ENCODE measurements around the gene BSCL2.
A peak's percentile ranks its signal among the peaks of the same experiment; 100 is the strongest.

The BSCL2 gene

DNA sequence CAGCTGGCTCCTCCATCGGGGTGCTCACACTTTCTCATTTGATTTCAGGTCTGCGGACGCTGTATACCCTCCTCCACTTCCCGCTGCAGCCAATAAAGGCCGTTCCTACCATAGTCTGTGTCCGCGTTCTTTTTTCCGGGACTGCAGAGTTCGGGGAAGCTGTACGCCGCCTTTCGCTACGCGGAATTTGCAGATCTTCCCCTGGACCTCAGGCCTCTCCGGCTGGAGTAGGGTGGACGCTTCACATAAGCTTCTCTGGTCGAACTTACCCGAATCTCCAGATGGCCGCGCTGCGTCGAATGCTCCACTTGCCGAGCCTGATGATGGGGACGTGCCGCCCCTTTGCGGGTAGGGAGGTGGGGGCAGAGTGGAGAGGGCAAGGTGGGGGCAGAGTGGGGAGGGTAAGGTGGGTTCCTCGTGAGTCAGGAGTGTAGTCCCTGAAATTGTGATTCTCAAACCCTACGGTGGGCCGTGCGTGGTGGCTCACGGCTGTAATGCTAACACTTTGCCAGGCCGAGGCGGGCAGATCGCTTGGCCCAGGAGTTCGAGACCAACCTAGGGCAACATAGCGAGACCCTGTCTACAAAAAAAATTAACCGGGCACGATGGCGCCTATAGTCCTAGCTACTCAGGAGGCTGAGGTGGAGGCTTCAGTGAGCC, 41.5 kb downstream of the BSCL2 start:
- TF ChIP-seq RARB (CRISPR knock-in tag; IDR thresholded peaks at IDR 0.05) (no peak), GLIS3 (CRISPR knock-in tag; IDR thresholded peaks at IDR 0.05) (no peak), ARNTL (CRISPR knock-in tag; IDR thresholded peaks at IDR 0.05; ENCODE audit: borderline replicate concordance, low read depth) (no peak), ZFP3 (CRISPR knock-in tag; IDR thresholded peaks at IDR 0.05) (0 out of 2 replicates have a peak, but pooled peaks have one; percentile 17), OSR1 (CRISPR knock-in tag; IDR thresholded peaks at IDR 0.05) (no peak)
- ATAC-seq, result peak; percentile 45

DNA sequence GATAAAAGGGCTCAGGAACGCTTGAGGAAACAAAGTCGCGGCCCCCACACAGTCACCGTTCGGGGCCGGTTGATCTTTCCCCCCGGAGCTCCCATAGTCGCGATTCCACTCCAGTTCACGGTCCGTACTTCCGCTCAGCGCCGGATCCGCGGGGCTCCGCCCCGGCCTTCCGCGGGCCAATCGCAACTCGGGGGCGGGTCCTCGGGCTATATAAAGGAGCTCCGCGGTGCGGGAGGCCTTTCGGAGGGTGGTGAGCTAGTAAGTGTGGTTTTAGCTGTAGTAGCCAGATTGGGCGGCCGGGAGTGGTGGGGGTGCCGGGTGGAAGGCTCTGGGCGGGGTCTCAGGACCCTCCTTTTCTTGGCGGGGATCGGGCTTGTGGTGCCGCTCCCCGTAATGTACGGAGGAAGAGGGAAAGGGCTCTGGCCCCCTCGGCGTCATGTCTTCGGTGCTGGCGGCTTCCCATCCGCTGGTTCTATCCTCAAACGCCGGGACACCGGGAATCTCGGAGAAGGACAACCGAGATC, 42.1 kb downstream of the BSCL2 start, which contains the start of the genes C11orf98 and CSKMT:
Gene C11orf98 (minus strand): TSS at position 136 of the 524 bp plus-strand sequence. CDS start 41 bp downstream, at position 95.
Gene CSKMT (plus strand): TSS at position 238 of the 524 bp plus-strand sequence. CDS start 568 bp downstream, outside the sequence.
- TF ChIP-seq RARB (CRISPR knock-in tag; IDR thresholded peaks at IDR 0.05) (peak; percentile 94), PPARA (CRISPR knock-in tag; IDR thresholded peaks at IDR 0.05; ENCODE audit: borderline replicate concordance) (peak; percentile 82; the same call in 1 of the 2 replicates), ZNF70 (CRISPR knock-in tag; IDR thresholded peaks at IDR 0.05) (peak; percentile 44; the same call in 1 of the 2 replicates), TCF4 (CRISPR knock-in tag; IDR thresholded peaks at IDR 0.05; ENCODE audit: borderline replicate concordance) (peak; percentile 55; the same call in 1 of the 2 replicates), SNAI2 (CRISPR knock-in tag; IDR thresholded peaks at IDR 0.05) (peak; percentile 74; the same call in 1 of the 2 replicates), ZFP3 (CRISPR knock-in tag; IDR thresholded peaks at IDR 0.05) (no peak), ZC3H10 (CRISPR knock-in tag; IDR thresholded peaks at IDR 0.05) (peak; percentile 88), ZFP30 (CRISPR knock-in tag; IDR thresholded peaks at IDR 0.05) (peak; percentile 57; the same call in 1 of the 2 replicates), ARNTL (CRISPR knock-in tag; IDR thresholded peaks at IDR 0.05; ENCODE audit: borderline replicate concordance, low read depth) (peak; percentile 82; the same call in 1 of the 2 replicates), ESRRG (CRISPR knock-in tag; IDR thresholded peaks at IDR 0.05) (peak; percentile 97), BACH2 (CRISPR knock-in tag; IDR thresholded peaks at IDR 0.05; ENCODE audit: borderline replicate concordance) (no peak), CSDC2 (CRISPR knock-in tag; IDR thresholded peaks at IDR 0.05) (peak; percentile 68; the same call in 1 of the 2 replicates), ISL1 (CRISPR knock-in tag; IDR thresholded peaks at IDR 0.05) (no peak), ZNF8 (CRISPR knock-in tag; IDR thresholded peaks at IDR 0.05) (peak; percentile 73), TOX (CRISPR knock-in tag; IDR thresholded peaks at IDR 0.05; ENCODE audit: borderline replicate concordance) (peak; percentile 95), ZNF565 (CRISPR knock-in tag; conservative IDR thresholded peaks at IDR 0.05; ENCODE audit: low read depth) (0 out of 2 replicates have a peak, but pooled peaks have one; percentile 74), OSR1 (CRISPR knock-in tag; IDR thresholded peaks at IDR 0.05) (no peak), GLIS3 (CRISPR knock-in tag; IDR thresholded peaks at IDR 0.05) (peak; percentile 98)
- TF ChIP-seq, protein P1, sequence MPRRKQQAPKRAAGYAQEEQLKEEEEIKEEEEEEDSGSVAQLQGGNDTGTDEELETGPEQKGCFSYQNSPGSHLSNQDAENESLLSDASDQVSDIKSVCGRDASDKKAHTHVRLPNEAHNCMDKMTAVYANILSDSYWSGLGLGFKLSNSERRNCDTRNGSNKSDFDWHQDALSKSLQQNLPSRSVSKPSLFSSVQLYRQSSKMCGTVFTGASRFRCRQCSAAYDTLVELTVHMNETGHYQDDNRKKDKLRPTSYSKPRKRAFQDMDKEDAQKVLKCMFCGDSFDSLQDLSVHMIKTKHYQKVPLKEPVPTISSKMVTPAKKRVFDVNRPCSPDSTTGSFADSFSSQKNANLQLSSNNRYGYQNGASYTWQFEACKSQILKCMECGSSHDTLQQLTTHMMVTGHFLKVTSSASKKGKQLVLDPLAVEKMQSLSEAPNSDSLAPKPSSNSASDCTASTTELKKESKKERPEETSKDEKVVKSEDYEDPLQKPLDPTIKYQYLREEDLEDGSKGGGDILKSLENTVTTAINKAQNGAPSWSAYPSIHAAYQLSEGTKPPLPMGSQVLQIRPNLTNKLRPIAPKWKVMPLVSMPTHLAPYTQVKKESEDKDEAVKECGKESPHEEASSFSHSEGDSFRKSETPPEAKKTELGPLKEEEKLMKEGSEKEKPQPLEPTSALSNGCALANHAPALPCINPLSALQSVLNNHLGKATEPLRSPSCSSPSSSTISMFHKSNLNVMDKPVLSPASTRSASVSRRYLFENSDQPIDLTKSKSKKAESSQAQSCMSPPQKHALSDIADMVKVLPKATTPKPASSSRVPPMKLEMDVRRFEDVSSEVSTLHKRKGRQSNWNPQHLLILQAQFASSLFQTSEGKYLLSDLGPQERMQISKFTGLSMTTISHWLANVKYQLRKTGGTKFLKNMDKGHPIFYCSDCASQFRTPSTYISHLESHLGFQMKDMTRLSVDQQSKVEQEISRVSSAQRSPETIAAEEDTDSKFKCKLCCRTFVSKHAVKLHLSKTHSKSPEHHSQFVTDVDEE (CRISPR knock-in tag; IDR thresholded peaks at IDR 0.05), result no peak
- TF ChIP-seq, protein P2, sequence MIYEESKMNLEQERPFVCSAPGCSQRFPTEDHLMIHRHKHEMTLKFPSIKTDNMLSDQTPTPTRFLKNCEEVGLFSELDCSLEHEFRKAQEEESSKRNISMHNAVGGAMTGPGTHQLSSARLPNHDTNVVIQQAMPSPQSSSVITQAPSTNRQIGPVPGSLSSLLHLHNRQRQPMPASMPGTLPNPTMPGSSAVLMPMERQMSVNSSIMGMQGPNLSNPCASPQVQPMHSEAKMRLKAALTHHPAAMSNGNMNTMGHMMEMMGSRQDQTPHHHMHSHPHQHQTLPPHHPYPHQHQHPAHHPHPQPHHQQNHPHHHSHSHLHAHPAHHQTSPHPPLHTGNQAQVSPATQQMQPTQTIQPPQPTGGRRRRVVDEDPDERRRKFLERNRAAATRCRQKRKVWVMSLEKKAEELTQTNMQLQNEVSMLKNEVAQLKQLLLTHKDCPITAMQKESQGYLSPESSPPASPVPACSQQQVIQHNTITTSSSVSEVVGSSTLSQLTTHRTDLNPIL (CRISPR knock-in tag; IDR thresholded peaks at IDR 0.05; ENCODE audit: low read depth), result peak; percentile 76
- TF ChIP-seq, protein P3, sequence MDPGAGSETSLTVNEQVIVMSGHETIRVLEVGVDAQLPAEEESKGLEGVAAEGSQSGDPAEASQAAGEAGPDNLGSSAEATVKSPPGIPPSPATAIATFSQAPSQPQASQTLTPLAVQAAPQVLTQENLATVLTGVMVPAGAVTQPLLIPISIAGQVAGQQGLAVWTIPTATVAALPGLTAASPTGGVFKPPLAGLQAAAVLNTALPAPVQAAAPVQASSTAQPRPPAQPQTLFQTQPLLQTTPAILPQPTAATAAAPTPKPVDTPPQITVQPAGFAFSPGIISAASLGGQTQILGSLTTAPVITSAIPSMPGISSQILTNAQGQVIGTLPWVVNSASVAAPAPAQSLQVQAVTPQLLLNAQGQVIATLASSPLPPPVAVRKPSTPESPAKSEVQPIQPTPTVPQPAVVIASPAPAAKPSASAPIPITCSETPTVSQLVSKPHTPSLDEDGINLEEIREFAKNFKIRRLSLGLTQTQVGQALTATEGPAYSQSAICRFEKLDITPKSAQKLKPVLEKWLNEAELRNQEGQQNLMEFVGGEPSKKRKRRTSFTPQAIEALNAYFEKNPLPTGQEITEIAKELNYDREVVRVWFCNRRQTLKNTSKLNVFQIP (CRISPR knock-in tag; IDR thresholded peaks at IDR 0.05; ENCODE audit: borderline replicate concordance, low read depth), result peak; percentile 86; the same call in 1 of the 2 replicates
- TF ChIP-seq, protein P4, sequence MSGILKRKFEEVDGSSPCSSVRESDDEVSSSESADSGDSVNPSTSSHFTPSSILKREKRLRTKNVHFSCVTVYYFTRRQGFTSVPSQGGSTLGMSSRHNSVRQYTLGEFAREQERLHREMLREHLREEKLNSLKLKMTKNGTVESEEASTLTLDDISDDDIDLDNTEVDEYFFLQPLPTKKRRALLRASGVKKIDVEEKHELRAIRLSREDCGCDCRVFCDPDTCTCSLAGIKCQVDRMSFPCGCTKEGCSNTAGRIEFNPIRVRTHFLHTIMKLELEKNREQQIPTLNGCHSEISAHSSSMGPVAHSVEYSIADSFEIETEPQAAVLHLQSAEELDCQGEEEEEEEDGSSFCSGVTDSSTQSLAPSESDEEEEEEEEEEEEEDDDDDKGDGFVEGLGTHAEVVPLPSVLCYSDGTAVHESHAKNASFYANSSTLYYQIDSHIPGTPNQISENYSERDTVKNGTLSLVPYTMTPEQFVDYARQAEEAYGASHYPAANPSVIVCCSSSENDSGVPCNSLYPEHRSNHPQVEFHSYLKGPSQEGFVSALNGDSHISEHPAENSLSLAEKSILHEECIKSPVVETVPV (CRISPR knock-in tag; IDR thresholded peaks at IDR 0.05), result peak; percentile 98
- TF ChIP-seq, protein P5, sequence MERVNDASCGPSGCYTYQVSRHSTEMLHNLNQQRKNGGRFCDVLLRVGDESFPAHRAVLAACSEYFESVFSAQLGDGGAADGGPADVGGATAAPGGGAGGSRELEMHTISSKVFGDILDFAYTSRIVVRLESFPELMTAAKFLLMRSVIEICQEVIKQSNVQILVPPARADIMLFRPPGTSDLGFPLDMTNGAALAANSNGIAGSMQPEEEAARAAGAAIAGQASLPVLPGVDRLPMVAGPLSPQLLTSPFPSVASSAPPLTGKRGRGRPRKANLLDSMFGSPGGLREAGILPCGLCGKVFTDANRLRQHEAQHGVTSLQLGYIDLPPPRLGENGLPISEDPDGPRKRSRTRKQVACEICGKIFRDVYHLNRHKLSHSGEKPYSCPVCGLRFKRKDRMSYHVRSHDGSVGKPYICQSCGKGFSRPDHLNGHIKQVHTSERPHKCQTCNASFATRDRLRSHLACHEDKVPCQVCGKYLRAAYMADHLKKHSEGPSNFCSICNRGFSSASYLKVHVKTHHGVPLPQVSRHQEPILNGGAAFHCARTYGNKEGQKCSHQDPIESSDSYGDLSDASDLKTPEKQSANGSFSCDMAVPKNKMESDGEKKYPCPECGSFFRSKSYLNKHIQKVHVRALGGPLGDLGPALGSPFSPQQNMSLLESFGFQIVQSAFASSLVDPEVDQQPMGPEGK (CRISPR knock-in tag; IDR thresholded peaks at IDR 0.05; ENCODE audit: borderline replicate concordance), result peak; percentile 91
- ATAC-seq, result peak; percentile 92
